ENCODE results near the gene SHKBP1. TPM values are rescaled to one million over a fixed set of nuclear protein-coding genes. Genes with fewer than 3 reads are reported as not detected.
"Not testable (repeated sequence)": the region's sequence is repeated elsewhere in the genome, so short reads cannot be mapped to it uniquely, and the experiment has no call there.

SHKBP1 gene
- total and polyA plus RNA-seq, 10 of the 15 experiments (the other 5 are each of a cell fraction or from before 2014, with no cell fraction given) = 2.3 to 123 (median 67.0) TPM

- no peak for TF ChIP-seq BCLAF1 (IDR thresholded peaks at IDR 0.05)
These were observed 16.6 kb upstream of the SHKBP1 start (continued) for GRCh38 chr19:40560092-40560507.

DNA sequence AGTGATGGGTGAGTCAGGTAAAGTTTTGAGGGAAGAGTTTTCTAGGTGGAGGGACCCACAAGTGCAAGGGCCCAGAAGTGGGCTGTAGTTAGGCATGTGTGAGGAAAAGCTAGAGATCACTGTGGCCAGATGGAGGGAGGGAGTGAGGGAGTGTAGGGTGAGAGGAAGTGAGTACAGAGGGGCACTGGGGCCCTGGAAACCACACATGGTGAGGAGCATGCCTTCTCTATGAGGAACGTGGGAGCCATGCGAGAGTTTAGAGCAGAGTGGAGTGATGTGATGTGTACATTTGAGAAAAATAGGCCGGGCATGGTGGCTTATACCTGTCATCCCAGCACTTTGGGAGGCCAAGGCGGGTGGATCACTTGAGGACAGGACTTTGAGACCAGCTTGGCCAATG is 14.7 kb upstream of the SHKBP1 start:
- Histone ChIP-seq H3K36me3 (ENCODE audit: control insufficient read depth in 2 of 2, insufficient read depth in 2 of 2, low read length in 1 of 2) (no peaks in the 10 kb centered on the region), H4K20me1 (ENCODE audit: control insufficient read depth, insufficient read depth) (no peaks in the 10 kb centered on the region), H3K4me2 (ENCODE audit: control insufficient read depth, insufficient read depth) (no peak overlapping the region), H3K27me3 (replicated peaks in 1 of 2; ENCODE audit: control insufficient read depth in 2 of 2, insufficient read depth in 2 of 2, low read length in 1 of 2) (peaks cover 0 to 4% of the 10 kb centered on the region in 2 experiments; a peak in 2 of 4 replicates), H3K79me2 (ENCODE audit: control insufficient read depth, insufficient read depth, low read length) (no peaks in the 10 kb centered on the region), H3K9me3 (replicated peaks; ENCODE audit: control insufficient read depth, insufficient read depth, low read length) (no peaks in the 10 kb centered on the region), H3K4me1 (ENCODE audit: control insufficient read depth, insufficient read depth, low read length) (no peaks in the 10 kb centered on the region), H3K4me3 (no peak overlapping the region), H2AFZ (ENCODE audit: control insufficient read depth, low read depth, low read length) (no peak overlapping the region), H3K9ac (ENCODE audit: control insufficient read depth, insufficient read depth, low read length) (no peak overlapping the region), H3K27ac (ENCODE audit: control insufficient read depth, insufficient read depth) (no peak overlapping the region)
- ATAC-seq (no peak), DNase-seq (ENCODE audit: low read depth, low spot score) (no peak), FAIRE-seq (no peak)
- no TSS peak for BruUV-seq (replicated peaks)
- ChIA-PET POLR2A (no interaction called here), CTCF (interaction anchor here (0.6 kb wide), 1 partner anchor 552 kb away, joined by 3 read pairs; no protein-coding TSS in a partner anchor), RAD21 (ENCODE audit: unreplicated experiment) (no interaction called here), SMC1A (ENCODE audit: uncharacterized antibody, unreplicated experiment) (no interaction called here)
- TF ChIP-seq SPI1 (IDR thresholded peaks at IDR 0.05; ENCODE audit: borderline replicate concordance, insufficient read depth, low read depth, low read length) (peak; percentile 13; the same call in 1 of the 2 replicates), ZNF622 (IDR thresholded peaks at IDR 0.05) (no peak), RBBP5 (conservative IDR thresholded peaks at IDR 0.05) (no peak), BCL3 (IDR thresholded peaks at IDR 0.05; ENCODE audit: borderline replicate concordance, insufficient read depth, low read depth, low read length, poor library complexity, severe bottlenecking) (no peak)
- intact Hi-C loops (cut with micrococcal nuclease; ENCODE audit: unreplicated experiment) (no loop called here), in situ Hi-C loops (cut with MboI) (no loop called here)
- 11% methylated on average over 4 of the region's 4 CpGs for WGBS (ENCODE audit: insufficient coverage, insufficient replicate concordance, low lambda C conversion rate, missing lambda C conversion rate)

GRCh38 chr19:40564535-40564934 is 12.1 kb upstream of the SHKBP1 start:
- POLR2A ChIA-PET; RAD21 ChIA-PET (ENCODE audit: unreplicated experiment); H2AFZ ChIP-seq (ENCODE audit: control insufficient read depth, low read depth, low read length); CTCF ChIA-PET; ATAC-seq; FAIRE-seq; DNase-seq (ENCODE audit: low read depth, low spot score); intact Hi-C loops (cut with micrococcal nuclease; ENCODE audit: unreplicated experiment); H3K4me2 ChIP-seq (ENCODE audit: control insufficient read depth, insufficient read depth); BruUV-seq (replicated peaks); H3K9me3 ChIP-seq (replicated peaks; ENCODE audit: control insufficient read depth, insufficient read depth, low read length); H3K4me3 ChIP-seq; H4K20me1 ChIP-seq (ENCODE audit: control insufficient read depth, insufficient read depth); H3K79me2 ChIP-seq (ENCODE audit: control insufficient read depth, insufficient read depth, low read length); in situ Hi-C loops (cut with MboI); H3K9ac ChIP-seq (ENCODE audit: control insufficient read depth, insufficient read depth, low read length); H3K36me3 ChIP-seq (ENCODE audit: control insufficient read depth in 2 of 2, insufficient read depth in 2 of 2, low read length in 1 of 2); H3K4me1 ChIP-seq (ENCODE audit: control insufficient read depth, insufficient read depth, low read length); H3K27ac ChIP-seq (ENCODE audit: control insufficient read depth, insufficient read depth); SMC1A ChIA-PET (ENCODE audit: uncharacterized antibody, unreplicated experiment): not testable (repeated sequence)
- WGBS (ENCODE audit: insufficient coverage, insufficient replicate concordance, low lambda C conversion rate, missing lambda C conversion rate) = 58% methylated on average over 1 of the region's 1 CpG
- peaks cover 4 to 13% of the 10 kb centered on the region in 2 experiments; a peak in 3 of 4 replicates for H3K27me3 ChIP-seq (replicated peaks in 1 of 2; ENCODE audit: control insufficient read depth in 2 of 2, insufficient read depth in 2 of 2, low read length in 1 of 2)
